MM.1S (cell line): ENCODE results near the gene MYH3.
A peak's percentile ranks its signal among the peaks of the same experiment; 100 is the strongest.

Source experiments
- EZH2 ChIP-seq: fragments of 300-600 bp; sonication (generic); optimal IDR thresholded peaks from 2 replicates; pipeline ENCODE3; 2017; ENCODE audit warnings: low read depth, mild to moderate bottlenecking, antibody characterized with exemption, low read length, mixed read lengths
- TF ChIP-seq, protein P1 (sequence below): fragments of 300-600 bp; sonication (generic); IDR thresholded peaks from 2 replicates; pipeline ENCODE4 v1.5.1; 2016; ENCODE audit warnings: antibody characterized with exemption, low read length, mixed read lengths

DNA sequence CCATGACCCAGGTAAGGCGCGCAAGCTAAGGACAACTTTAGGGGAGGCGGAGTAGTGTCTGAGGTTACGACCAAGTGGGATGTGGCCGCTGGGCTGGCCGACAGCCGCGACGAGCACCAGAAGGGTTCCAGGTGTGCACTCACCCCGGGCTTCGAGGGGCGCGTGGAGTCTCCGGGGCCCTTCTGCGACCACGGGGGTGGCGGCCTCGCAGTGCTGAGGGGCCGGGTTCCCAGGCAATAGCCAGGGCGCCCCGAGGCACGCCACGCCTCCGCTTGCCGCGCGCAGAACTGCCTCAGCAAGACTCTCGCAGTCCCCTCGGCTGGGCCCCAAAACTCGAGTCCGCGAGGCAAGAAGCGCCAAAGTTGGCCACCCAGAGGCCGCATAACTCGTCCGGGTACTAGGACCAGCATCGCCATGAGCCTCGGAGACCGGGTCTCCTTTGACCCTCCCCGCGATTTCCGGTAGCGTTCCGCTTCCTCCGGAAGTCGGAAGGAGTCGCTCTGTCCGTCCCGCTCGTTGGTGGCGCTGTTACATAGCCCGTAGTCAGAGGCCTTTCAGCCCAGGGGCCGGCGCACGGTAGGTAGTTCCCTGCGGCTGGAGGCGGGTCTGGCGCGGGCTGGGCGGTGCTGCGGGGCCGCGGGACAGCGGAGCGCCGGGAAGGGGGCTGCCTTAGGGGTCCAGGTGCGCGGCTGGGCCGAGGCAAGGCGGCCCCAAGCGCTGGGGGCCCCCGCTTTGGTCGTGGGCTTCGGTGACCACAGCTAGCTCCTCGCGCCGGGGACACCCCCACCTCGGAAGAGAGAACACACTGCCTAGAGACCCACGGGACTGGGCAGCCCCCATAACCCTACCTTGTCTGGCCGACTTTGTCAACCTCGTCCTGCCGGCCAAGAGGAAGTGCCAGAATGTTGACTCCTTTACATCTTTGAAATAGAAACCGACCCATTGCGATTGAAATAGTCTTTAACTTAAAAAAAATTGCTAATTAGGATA lies 40.3 kb upstream of the MYH3 start, which contains the start of the genes ADPRM and SCO1:
- TF ChIP-seq, protein P1, sequence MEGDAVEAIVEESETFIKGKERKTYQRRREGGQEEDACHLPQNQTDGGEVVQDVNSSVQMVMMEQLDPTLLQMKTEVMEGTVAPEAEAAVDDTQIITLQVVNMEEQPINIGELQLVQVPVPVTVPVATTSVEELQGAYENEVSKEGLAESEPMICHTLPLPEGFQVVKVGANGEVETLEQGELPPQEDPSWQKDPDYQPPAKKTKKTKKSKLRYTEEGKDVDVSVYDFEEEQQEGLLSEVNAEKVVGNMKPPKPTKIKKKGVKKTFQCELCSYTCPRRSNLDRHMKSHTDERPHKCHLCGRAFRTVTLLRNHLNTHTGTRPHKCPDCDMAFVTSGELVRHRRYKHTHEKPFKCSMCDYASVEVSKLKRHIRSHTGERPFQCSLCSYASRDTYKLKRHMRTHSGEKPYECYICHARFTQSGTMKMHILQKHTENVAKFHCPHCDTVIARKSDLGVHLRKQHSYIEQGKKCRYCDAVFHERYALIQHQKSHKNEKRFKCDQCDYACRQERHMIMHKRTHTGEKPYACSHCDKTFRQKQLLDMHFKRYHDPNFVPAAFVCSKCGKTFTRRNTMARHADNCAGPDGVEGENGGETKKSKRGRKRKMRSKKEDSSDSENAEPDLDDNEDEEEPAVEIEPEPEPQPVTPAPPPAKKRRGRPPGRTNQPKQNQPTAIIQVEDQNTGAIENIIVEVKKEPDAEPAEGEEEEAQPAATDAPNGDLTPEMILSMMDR = peak; percentile 17; the same call in 1 of the 2 replicates
- no peak for TF ChIP-seq EZH2
